ACC112 (cell line): Measurements from ENCODE around the gene KCNN1.
A peak's percentile ranks its signal among the peaks of the same experiment; 100 is the strongest.
"Not testable (repeated sequence)": the region's sequence is repeated elsewhere in the genome, so short reads cannot be mapped to it uniquely, and the experiment has no call there.

Source experiments
- H2AFZ ChIP-seq: fragments of 200-600 bp; sonication (generic); one replicate; pipeline ENCODE4 v1.6.0; 2017; ENCODE audit warnings: antibody characterized with exemption, low read length; ENCODE audit not compliant: unreplicated experiment
- H3K27ac ChIP-seq: fragments of 200-600 bp; sonication (generic); 2 replicates; pipeline ENCODE4 v1.5.1; 2014; ENCODE audit warnings: low read depth, mild to moderate bottlenecking, antibody characterized with exemption, low read length, moderate library complexity
- H3K27me3 ChIP-seq: fragments of 200-600 bp; sonication (generic); 2 replicates; pipeline ENCODE4 v1.6.1; 2014; ENCODE audit warnings: mild to moderate bottlenecking, antibody characterized with exemption, low read length, moderate library complexity, mixed read lengths; ENCODE audit not compliant: insufficient read depth
- H3K36me3 ChIP-seq: fragments of 200-600 bp; sonication (generic); 2 replicates; pipeline ENCODE4 v1.6.1; 2016; ENCODE audit warnings: mild to moderate bottlenecking, antibody characterized with exemption, low read length, moderate library complexity, mixed read lengths; ENCODE audit not compliant: insufficient read depth
- H3K4me1 ChIP-seq: fragments of 200-600 bp; sonication (generic); one replicate; pipeline ENCODE4 v1.6.1; 2016; ENCODE audit warnings: low read length, mixed read lengths; ENCODE audit not compliant: insufficient read depth, unreplicated experiment, control insufficient read depth
- H3K4me3 ChIP-seq: fragments of 200-600 bp; sonication (generic); 2 replicates; pipeline ENCODE4 v1.5.1; 2014; ENCODE audit warnings: mild to moderate bottlenecking, low read depth, low read length
- H3K79me2 ChIP-seq: fragments of 200-600 bp; sonication (generic); one replicate; pipeline ENCODE4 v1.6.0; 2016; ENCODE audit warnings: low read length; ENCODE audit not compliant: control insufficient read depth, unreplicated experiment, insufficient read depth

The KCNN1 gene

GRCh38 chr19:17966550-17967256, at the start of gene KCNN1:
Gene KCNN1 (plus strand): TSS chr19:17967107. CDS start chr19:17973889, 6,782 bp downstream.
- Histone ChIP-seq H3K36me3 (no peaks in the 10 kb centered on the region), H3K27ac (no peak within 1 kb of the TSS), H3K4me3 (no peak within 1 kb of the TSS), H3K4me1 (no peaks in the 10 kb centered on the region), H3K79me2 (no peaks in the 10 kb centered on the region), H2AFZ (no peak within 1 kb of the TSS), H3K27me3 (peaks cover 34% of the 10 kb centered on the region)

- not testable (repeated sequence) for H3K36me3 ChIP-seq, H3K79me2 ChIP-seq, H3K4me3 ChIP-seq, H3K27ac ChIP-seq, H3K4me1 ChIP-seq, H2AFZ ChIP-seq, H3K27me3 ChIP-seq
These were observed 48.8 kb upstream of the KCNN1 start for GRCh38 chr19:17918151-17918550.

- H3K27me3 ChIP-seq, H3K4me1 ChIP-seq, H3K79me2 ChIP-seq, H3K27ac ChIP-seq, H3K4me3 ChIP-seq, H2AFZ ChIP-seq, H3K36me3 ChIP-seq: not testable (repeated sequence)
These were observed 47.8 kb upstream of the KCNN1 start for GRCh38 chr19:17919122-17919521.

DNA sequence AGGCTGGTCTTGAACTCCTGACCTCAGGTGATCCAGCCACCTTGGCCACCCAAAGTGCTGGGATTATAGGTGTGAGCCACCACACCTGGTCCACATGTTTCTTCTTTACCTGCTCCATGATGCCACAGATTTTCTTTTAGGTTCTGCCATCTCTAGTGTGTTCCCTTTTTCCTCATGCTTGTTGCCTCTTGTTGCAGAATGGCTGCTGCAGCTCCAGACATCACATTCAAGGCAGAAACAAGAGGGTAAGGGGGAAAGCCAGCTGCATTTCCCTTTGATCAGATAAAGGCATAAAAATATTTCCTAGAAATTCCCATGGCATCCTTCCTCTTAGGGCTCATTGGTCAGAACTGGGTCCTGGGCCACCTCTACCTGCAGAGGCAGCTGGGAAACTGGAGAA, 46.4 kb upstream of the KCNN1 start:
- H2AFZ ChIP-seq = no peak overlapping the region
- no peaks in the 10 kb centered on the region for H3K4me1 ChIP-seq
- no peak overlapping the region for H3K27ac ChIP-seq
- H3K79me2 ChIP-seq = no peaks in the 10 kb centered on the region
- no peaks in the 10 kb centered on the region for H3K36me3 ChIP-seq
- no peak overlapping the region for H3K4me3 ChIP-seq
- H3K27me3 ChIP-seq = no peaks in the 10 kb centered on the region

DNA sequence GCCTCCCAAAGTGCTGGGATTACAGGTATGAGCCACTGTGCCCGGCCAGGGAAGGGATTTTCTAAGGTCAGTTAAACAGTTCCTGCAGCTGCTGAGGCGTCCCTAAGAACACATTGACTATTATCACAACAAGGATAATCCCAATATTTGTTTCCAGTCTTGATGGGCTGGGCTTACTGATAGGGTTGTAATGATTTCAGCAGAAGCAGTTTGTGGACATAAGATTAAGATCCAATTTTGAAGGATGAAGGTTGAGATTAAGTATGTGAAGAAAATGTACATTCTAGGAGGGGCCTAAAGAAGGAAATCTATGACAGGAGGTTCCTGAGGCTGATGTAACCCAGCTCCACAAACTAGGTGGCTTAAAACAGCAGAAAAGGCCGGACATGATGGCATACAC, 44.8 kb upstream of the KCNN1 start:
- no peak overlapping the region for H3K27ac ChIP-seq
- no peaks in the 10 kb centered on the region for H3K4me1 ChIP-seq
- no peaks in the 10 kb centered on the region for H3K79me2 ChIP-seq
- no peaks in the 10 kb centered on the region for H3K27me3 ChIP-seq
- H3K36me3 ChIP-seq = no peaks in the 10 kb centered on the region
- H3K4me3 ChIP-seq = no peak overlapping the region
- H2AFZ ChIP-seq = no peak overlapping the region

- Histone ChIP-seq H3K36me3 (no peaks in the 10 kb centered on the region), H2AFZ (no peak overlapping the region), H3K4me1 (no peaks in the 10 kb centered on the region), H3K79me2 (no peaks in the 10 kb centered on the region), H3K27me3 (no peaks in the 10 kb centered on the region), H3K27ac (no peak overlapping the region), H3K4me3 (no peak overlapping the region)
These were observed 40.9 kb upstream of the KCNN1 start for GRCh38 chr19:17926044-17926443.

GRCh38 chr19:17929056-17929455, 37.9 kb upstream of the KCNN1 start:
- H3K27ac ChIP-seq = no peak overlapping the region
- no peaks in the 10 kb centered on the region for H3K27me3 ChIP-seq
- H3K4me1 ChIP-seq = no peaks in the 10 kb centered on the region
- no peak overlapping the region for H3K4me3 ChIP-seq
- H3K36me3 ChIP-seq = no peaks in the 10 kb centered on the region
- peaks cover 8% of the 10 kb centered on the region for H3K79me2 ChIP-seq
- H2AFZ ChIP-seq = no peak overlapping the region

- Histone ChIP-seq H3K27ac (no peak overlapping the region), H3K27me3 (no peaks in the 10 kb centered on the region), H3K4me1 (no peaks in the 10 kb centered on the region), H3K4me3 (peak overlapping the region; percentile 99; the same call in 1 of the 2 replicates), H3K79me2 (peaks cover 8% of the 10 kb centered on the region), H2AFZ (no peak overlapping the region), H3K36me3 (no peaks in the 10 kb centered on the region)
These were observed 35.2 kb upstream of the KCNN1 start for GRCh38 chr19:17931532-17932191.

GRCh38 chr19:17932485-17933338, 34.2 kb upstream of the KCNN1 start, which contains the start of gene CCDC124:
Gene CCDC124 (plus strand): TSS chr19:17933015. CDS start chr19:17936421, 3,406 bp downstream.
- no peaks in the 10 kb centered on the region for H3K4me1 ChIP-seq
- peak within 1 kb of the TSS; percentile 90 for H2AFZ ChIP-seq
- H3K27me3 ChIP-seq = no peaks in the 10 kb centered on the region
- peaks cover 8% of the 10 kb centered on the region for H3K79me2 ChIP-seq
- peak within 1 kb of the TSS; percentile 92 for H3K27ac ChIP-seq
- H3K36me3 ChIP-seq = no peaks in the 10 kb centered on the region
- peak within 1 kb of the TSS; percentile 99 for H3K4me3 ChIP-seq

DNA sequence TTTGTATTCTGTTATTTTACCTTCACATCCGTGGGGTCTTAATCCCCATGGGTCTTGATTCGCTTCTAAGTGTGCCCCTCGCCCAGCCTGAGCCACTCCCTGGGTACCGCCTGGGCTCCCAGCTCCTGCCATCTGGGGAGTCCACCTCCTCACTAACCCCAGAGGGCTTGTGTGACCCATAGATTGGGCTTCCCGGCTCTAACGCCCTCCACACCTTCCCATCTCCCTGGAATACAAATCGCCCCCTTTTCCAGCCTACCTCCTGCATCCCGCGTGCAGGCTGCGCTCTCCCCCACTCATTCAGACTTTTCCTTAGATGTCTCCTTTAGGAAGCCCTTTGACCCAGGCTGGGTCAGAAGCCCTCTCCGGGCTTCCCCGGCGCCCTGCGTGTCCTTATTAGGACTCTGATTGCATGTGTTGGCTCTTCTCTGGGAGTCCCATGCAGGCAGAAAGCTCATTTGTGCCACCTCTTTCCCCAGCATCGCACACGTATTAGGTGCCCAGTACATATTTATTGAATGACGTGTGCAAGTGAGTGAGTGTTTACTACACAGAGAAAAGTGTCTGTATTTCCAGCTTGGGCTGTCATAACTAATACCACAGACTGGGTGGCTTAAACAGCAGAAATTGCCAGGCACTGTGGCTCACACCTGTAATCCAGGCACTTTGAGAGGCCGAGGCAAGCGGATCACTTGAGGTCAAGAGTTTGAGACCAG, 33.3 kb upstream of the KCNN1 start:
- peak overlapping the region; percentile 99 for H3K4me3 ChIP-seq
- no peaks in the 10 kb centered on the region for H3K4me1 ChIP-seq
- no peaks in the 10 kb centered on the region for H3K36me3 ChIP-seq
- peaks cover 8% of the 10 kb centered on the region for H3K79me2 ChIP-seq
- H3K27me3 ChIP-seq = no peaks in the 10 kb centered on the region
- peak overlapping the region; percentile 92 for H3K27ac ChIP-seq
- H2AFZ ChIP-seq = peak overlapping the region; percentile 90
